Measurements from ENCODE around the gene MMP24.
"Not testable (repeated sequence)": the region's sequence is repeated elsewhere in the genome, so short reads cannot be mapped to it uniquely, and the experiment has no call there.

MMP24 gene

DNA sequence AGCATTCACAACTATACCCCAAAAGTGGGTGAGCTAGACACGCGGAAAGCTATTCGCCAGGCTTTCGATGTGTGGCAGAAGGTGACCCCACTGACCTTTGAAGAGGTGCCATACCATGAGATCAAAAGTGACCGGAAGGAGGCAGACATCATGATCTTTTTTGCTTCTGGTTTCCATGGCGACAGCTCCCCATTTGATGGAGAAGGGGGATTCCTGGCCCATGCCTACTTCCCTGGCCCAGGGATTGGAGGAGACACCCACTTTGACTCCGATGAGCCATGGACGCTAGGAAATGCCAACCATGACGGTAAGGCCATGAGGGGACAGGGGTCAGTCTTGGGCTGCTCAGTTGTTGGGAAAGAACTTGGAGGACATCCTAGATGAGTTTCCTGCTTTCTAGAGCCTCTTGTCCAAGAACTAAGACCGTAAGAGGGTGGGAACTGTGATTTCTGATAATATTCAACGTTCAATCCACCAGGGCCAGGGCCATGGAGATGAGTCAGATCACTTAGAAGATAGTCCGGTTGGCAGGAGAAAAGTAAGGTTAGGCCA is 28.0 kb downstream of the MMP24 start:
- Histone ChIP-seq H3K27ac (ENCODE audit: low read depth, low read length) (no peak overlapping the region), H3K27me3 (ENCODE audit: control insufficient read depth, low read length) (no peaks in the 10 kb centered on the region), H3K36me3 (ENCODE audit: control insufficient read depth, low read length) (no peaks in the 10 kb centered on the region), H4K20me1 (ENCODE audit: control insufficient read depth, insufficient read depth, low read depth, low read length) (no peaks in the 10 kb centered on the region), H3K9me3 (ENCODE audit: control insufficient read depth, insufficient read depth, low read length) (no peaks in the 10 kb centered on the region), H3K9me2 (replicated peaks; ENCODE audit: control insufficient read depth, low read length) (no peaks in the 10 kb centered on the region), H3K4me2 (ENCODE audit: low read length) (no peak overlapping the region), H3K79me2 (ENCODE audit: control insufficient read depth, low read length) (no peaks in the 10 kb centered on the region), H3F3A (ENCODE audit: control insufficient read depth, insufficient read depth) (no peaks in the 10 kb centered on the region), H3K4me1 (ENCODE audit: control insufficient read depth, low read length) (no peaks in the 10 kb centered on the region), H3K4me3 (ENCODE audit: low read length) (no peak overlapping the region)
- no peak for TF ChIP-seq CTCF (IDR thresholded peaks at IDR 0.05; ENCODE audit: low read depth, low read length, poor library complexity, severe bottlenecking)
- no peak for TF ChIP-seq EZH2phosphoT487 (IDR thresholded peaks at IDR 0.05; ENCODE audit: borderline replicate concordance, low read length)

DNA sequence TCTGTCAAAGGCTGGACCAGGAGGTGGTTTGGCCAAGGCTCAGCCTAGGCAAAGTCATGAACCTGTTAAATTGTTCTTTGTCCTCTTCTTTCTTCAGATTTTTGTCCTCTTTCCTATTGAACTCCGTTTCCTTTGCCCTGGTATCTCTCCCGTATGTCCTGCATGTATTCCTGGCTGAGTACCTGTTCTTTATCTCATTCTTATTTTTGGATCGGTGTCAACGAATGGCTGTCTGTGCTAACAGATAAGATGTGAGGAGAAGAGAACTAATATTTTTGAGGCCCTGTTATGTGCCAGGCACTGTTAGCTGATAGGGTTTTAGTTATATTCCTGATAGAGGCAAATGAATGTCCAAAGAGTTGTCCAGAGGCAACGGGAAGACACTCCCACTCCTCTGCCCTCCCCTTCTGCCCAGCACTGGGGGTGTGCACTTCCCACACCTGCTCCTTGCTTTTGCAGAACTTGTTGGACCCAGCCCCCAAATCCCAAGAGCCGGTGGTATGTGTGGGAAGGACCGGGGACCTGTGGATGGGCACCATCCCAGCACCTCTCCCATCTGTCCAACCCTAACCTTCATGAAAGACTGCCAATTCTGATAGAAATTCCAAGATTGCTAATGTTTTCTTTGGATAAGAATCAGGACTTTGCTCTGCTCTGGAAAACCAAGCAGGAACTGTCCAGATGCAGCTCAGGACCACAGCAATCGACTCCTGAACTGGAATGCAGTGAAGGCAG is 30.9 kb downstream of the MMP24 start:
- Histone ChIP-seq H4K20me1 (ENCODE audit: control insufficient read depth, insufficient read depth, low read depth, low read length) (no peaks in the 10 kb centered on the region), H3K4me1 (ENCODE audit: control insufficient read depth, low read length) (no peaks in the 10 kb centered on the region), H3K27me3 (ENCODE audit: control insufficient read depth, low read length) (no peaks in the 10 kb centered on the region), H3K4me3 (ENCODE audit: low read length) (no peak overlapping the region), H3K36me3 (ENCODE audit: control insufficient read depth, low read length) (no peaks in the 10 kb centered on the region), H3K9me2 (replicated peaks; ENCODE audit: control insufficient read depth, low read length) (no peaks in the 10 kb centered on the region), H3K4me2 (ENCODE audit: low read length) (no peak overlapping the region), H3K9me3 (ENCODE audit: control insufficient read depth, insufficient read depth, low read length) (no peaks in the 10 kb centered on the region), H3F3A (ENCODE audit: control insufficient read depth, insufficient read depth) (no peaks in the 10 kb centered on the region), H3K27ac (ENCODE audit: low read depth, low read length) (no peak overlapping the region), H3K79me2 (ENCODE audit: control insufficient read depth, low read length) (no peaks in the 10 kb centered on the region)
- TF ChIP-seq CTCF (IDR thresholded peaks at IDR 0.05; ENCODE audit: low read depth, low read length, poor library complexity, severe bottlenecking) (no peak), EZH2phosphoT487 (IDR thresholded peaks at IDR 0.05; ENCODE audit: borderline replicate concordance, low read length) (no peak)

DNA sequence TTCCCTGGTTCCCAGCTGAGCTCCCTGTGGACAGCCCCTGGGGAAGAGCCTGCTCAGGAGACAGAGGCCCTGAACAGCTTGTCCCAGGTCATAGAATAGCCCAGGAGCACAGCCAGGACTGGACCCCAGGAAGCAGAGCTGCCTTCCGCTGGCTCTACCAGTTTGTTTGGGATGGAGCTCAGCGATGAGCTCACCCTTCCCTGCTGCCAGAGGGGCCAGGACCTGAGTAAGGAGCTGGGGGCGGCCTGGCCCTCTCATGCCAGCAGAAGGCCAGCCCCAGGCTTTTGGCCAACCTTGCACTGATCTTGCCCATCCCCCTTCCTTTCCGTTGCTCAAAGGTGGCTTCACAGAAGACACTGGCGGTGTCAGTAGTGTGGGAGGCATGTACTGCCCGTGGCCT is 33.9 kb downstream of the MMP24 start:
- Histone ChIP-seq H3K36me3 (ENCODE audit: control insufficient read depth, low read length) (no peaks in the 10 kb centered on the region), H3K27me3 (ENCODE audit: control insufficient read depth, low read length) (no peaks in the 10 kb centered on the region), H3K79me2 (ENCODE audit: control insufficient read depth, low read length) (no peaks in the 10 kb centered on the region), H3K27ac (ENCODE audit: low read depth, low read length) (no peak overlapping the region), H3F3A (ENCODE audit: control insufficient read depth, insufficient read depth) (no peaks in the 10 kb centered on the region), H3K4me2 (ENCODE audit: low read length) (no peak overlapping the region), H3K9me3 (ENCODE audit: control insufficient read depth, insufficient read depth, low read length) (no peaks in the 10 kb centered on the region), H3K9me2 (replicated peaks; ENCODE audit: control insufficient read depth, low read length) (no peaks in the 10 kb centered on the region), H4K20me1 (ENCODE audit: control insufficient read depth, insufficient read depth, low read depth, low read length) (no peaks in the 10 kb centered on the region), H3K4me1 (ENCODE audit: control insufficient read depth, low read length) (no peaks in the 10 kb centered on the region), H3K4me3 (ENCODE audit: low read length) (no peak overlapping the region)
- TF ChIP-seq CTCF (IDR thresholded peaks at IDR 0.05; ENCODE audit: low read depth, low read length, poor library complexity, severe bottlenecking) (no peak), EZH2phosphoT487 (IDR thresholded peaks at IDR 0.05; ENCODE audit: borderline replicate concordance, low read length) (no peak)

GRCh38 chr20:35262321-35262720 is 35.8 kb downstream of the MMP24 start:
- not testable (repeated sequence) for H3K4me1 ChIP-seq (ENCODE audit: control insufficient read depth, low read length)

DNA sequence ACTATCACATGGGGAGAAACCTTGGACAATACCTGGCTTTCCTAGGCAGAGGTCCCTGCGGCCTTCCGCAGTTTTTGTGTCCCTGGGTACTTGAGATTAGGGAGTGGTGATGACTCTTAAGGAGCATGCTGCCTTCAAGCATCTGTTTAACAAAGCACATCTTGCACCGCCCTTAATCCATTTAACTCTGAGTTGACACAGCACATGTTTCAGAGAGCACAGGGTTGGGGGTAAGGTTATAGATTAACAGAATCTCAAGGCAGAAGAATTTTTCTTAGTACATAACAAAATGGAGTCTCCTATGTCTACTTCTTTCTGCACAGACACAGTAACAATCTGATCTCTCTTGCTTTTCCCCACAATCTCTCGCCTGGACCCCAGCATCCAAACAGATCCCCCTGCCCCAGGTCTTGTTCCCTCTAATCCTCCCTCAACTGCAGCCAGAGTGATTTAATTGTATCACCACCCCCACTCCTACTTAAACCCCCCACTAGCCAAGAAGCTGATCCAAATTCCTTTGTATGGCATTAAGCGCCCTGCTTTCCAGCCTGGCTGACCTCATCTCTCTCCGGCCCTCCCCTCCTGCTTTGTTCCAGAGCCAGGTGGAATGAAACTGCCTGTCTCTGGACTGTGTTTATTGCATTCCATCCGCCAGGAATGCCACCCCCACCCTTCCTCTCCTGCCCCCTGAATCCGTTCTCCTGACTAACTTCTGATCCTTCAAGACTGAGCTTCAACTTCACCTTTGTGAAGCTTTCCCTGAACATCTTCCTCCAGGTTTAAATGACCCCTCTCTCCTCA is 36.4 kb downstream of the MMP24 start:
- not testable (repeated sequence) for H3K4me1 ChIP-seq (ENCODE audit: control insufficient read depth, low read length); H3K4me3 ChIP-seq (ENCODE audit: low read length); H3K4me2 ChIP-seq (ENCODE audit: low read length)

More at GRCh38 chr20:35262321-35262720, 35.8 kb downstream of the MMP24 start:
- not testable (repeated sequence) for H3F3A ChIP-seq (ENCODE audit: control insufficient read depth, insufficient read depth); H3K4me2 ChIP-seq (ENCODE audit: low read length); H3K9me2 ChIP-seq (replicated peaks; ENCODE audit: control insufficient read depth, low read length); H3K27me3 ChIP-seq (ENCODE audit: control insufficient read depth, low read length); H3K36me3 ChIP-seq (ENCODE audit: control insufficient read depth, low read length); H3K27ac ChIP-seq (ENCODE audit: low read depth, low read length); H3K4me3 ChIP-seq (ENCODE audit: low read length); H3K79me2 ChIP-seq (ENCODE audit: control insufficient read depth, low read length); H3K9me3 ChIP-seq (ENCODE audit: control insufficient read depth, insufficient read depth, low read length); H4K20me1 ChIP-seq (ENCODE audit: control insufficient read depth, insufficient read depth, low read depth, low read length)

More for the DNA sequence above, 36.4 kb downstream of the MMP24 start:
- H3F3A ChIP-seq (ENCODE audit: control insufficient read depth, insufficient read depth); H3K9me3 ChIP-seq (ENCODE audit: control insufficient read depth, insufficient read depth, low read length); H3K27ac ChIP-seq (ENCODE audit: low read depth, low read length); H3K79me2 ChIP-seq (ENCODE audit: control insufficient read depth, low read length); H4K20me1 ChIP-seq (ENCODE audit: control insufficient read depth, insufficient read depth, low read depth, low read length); H3K36me3 ChIP-seq (ENCODE audit: control insufficient read depth, low read length); H3K27me3 ChIP-seq (ENCODE audit: control insufficient read depth, low read length); H3K9me2 ChIP-seq (replicated peaks; ENCODE audit: control insufficient read depth, low read length): not testable (repeated sequence)

Data from DOHH2 (cell line).